OCI-LY7 (cell line): Measurements from ENCODE around the gene ODAM.

ENCODE experiments used
- CTCF ChIP-seq: fragments of 200-600 bp; sonication (generic); conservative IDR thresholded peaks from 2 replicates; pipeline ENCODE4 v1.5.1; 2014; ENCODE audit warnings: mild to moderate bottlenecking, antibody characterized with exemption, low read length, moderate library complexity, mixed read lengths
- EZH2phosphoT487 ChIP-seq: fragments of 200-600 bp; sonication (generic); IDR thresholded peaks from 2 replicates; pipeline ENCODE4 v1.6.1; 2018; ENCODE audit warnings: low read depth, borderline replicate concordance, mild to moderate bottlenecking, mixed run types, antibody characterized with exemption, low read length, moderate library complexity, mixed read lengths

- no peak for TF ChIP-seq CTCF
- no peak for TF ChIP-seq EZH2phosphoT487
Observed at GRCh38 chr4:70236125-70236524, 40.6 kb downstream of the ODAM start.
